Superior temporal gyrus (tissue), 1 donor: Measurements from ENCODE around the gene PCDHGA12.
A peak's percentile ranks its signal among the peaks of the same experiment; 100 is the strongest.
"Not testable (repeated sequence)": the region's sequence is repeated elsewhere in the genome, so short reads cannot be mapped to it uniquely, and the experiment has no call there.

Source experiments
- DNase-seq: peaks from one replicate; pipeline ENCODE4 v3.0.0-alpha.2; 2016; ENCODE audit errors: extremely low spot score

The PCDHGA12 gene

GRCh38 chr5:141430332-141431113, at the start of gene PCDHGA12:
TSS of gene PCDHGA12 (plus strand) at chr5:141430507. CDS start at chr5:141430760, 253 bp downstream.
- DNase-seq = peak; percentile 20

GRCh38 chr5:141382469-141383294, 47.6 kb upstream of the PCDHGA12 start, which contains the start of gene PCDHGA7:
TSS of gene PCDHGA7 (plus strand) at chr5:141382742. CDS start at chr5:141382900, 158 bp downstream.
- no peak for DNase-seq

GRCh38 chr5:141383345-141383744, 47.0 kb upstream of the PCDHGA12 start:
- no peak for DNase-seq

GRCh38 chr5:141384471-141385267, 45.6 kb upstream of the PCDHGA12 start:
- DNase-seq = no peak

GRCh38 chr5:141387557-141388311, 42.6 kb upstream of the PCDHGA12 start, which contains the start of gene PCDHGB4:
TSS of gene PCDHGB4 (plus strand) at chr5:141387698. CDS start at chr5:141387885, 187 bp downstream.
- not testable (repeated sequence) for DNase-seq

- DNase-seq = no peak
These were observed 41.6 kb upstream of the PCDHGA12 start for GRCh38 chr5:141388661-141389060.

- no peak for DNase-seq
These were observed 40.9 kb upstream of the PCDHGA12 start for GRCh38 chr5:141389153-141390042.

- DNase-seq = no peak
These were observed 37.7 kb upstream of the PCDHGA12 start, which contains the start of gene PCDHGA8 for GRCh38 chr5:141392429-141393198. TSS of gene PCDHGA8 (plus strand) at chr5:141392633. CDS start at chr5:141392814, 181 bp downstream.

- DNase-seq = no peak
These were observed 37.0 kb upstream of the PCDHGA12 start for GRCh38 chr5:141393267-141393666.

- DNase-seq = not testable (repeated sequence)
These were observed 35.7 kb upstream of the PCDHGA12 start for GRCh38 chr5:141394401-141395187.

GRCh38 chr5:141397756-141398551, 32.4 kb upstream of the PCDHGA12 start, which contains the start of gene PCDHGB5:
TSS of gene PCDHGB5 (plus strand) at chr5:141397947. CDS start at chr5:141398128, 181 bp downstream.
- DNase-seq = peak; percentile 6

GRCh38 chr5:141398608-141399007, 31.7 kb upstream of the PCDHGA12 start:
- DNase-seq = no peak

- no peak for DNase-seq
These were observed 30.6 kb upstream of the PCDHGA12 start for GRCh38 chr5:141399555-141400258.

GRCh38 chr5:141402553-141403243, 27.6 kb upstream of the PCDHGA12 start, which contains the start of gene PCDHGA9:
TSS of gene PCDHGA9 (plus strand) at chr5:141402778. CDS start at chr5:141402953, 175 bp downstream.
- peak; percentile 55 for DNase-seq

- DNase-seq = no peak
These were observed 26.9 kb upstream of the PCDHGA12 start for GRCh38 chr5:141403387-141403786.
